Suppressor macrophage (primary cell): Measurements from ENCODE around the gene EIF5A.

Experiments used
- DNase-seq, 4 experiments: peaks; one replicate each; pipeline ENCODE4 v3.0.0-alpha.2; 2020 to 2022

Gene EIF5A

GRCh38 chr17:7356756-7357155 is 49.3 kb downstream of the EIF5A start:
- DNase-seq: no peak

DNA sequence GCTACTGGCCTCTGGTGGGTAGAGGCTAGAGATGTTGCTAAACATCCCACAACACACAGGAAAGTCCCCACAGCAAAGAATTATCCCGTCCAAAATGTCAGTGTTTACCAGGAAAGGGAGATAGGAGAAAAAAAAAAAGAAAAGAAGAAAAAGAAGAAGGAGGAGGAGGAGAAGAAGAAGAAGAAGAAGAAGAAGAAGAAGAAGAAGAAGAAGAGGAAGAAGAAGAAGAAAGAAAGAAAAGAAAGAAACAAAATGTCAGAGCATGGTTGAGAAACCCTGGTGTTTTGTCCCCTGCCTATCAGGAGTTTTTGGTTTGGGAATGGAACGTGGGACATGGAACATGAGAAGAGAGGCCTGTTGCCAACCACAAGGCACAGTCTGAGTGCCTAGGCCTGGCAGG is 50.0 kb downstream of the EIF5A start:
- DNase-seq: no peak

GRCh38 chr17:7361906-7362305 is 54.5 kb downstream of the EIF5A start:
- DNase-seq: no peak
